NCI-H446 treated with DMSO at 0.1 percent for 48 hours (cell line): ENCODE results near the gene PRICKLE1.
A peak's percentile ranks its signal among the peaks of the same experiment; 100 is the strongest.

Experiments
- DNase-seq: peaks from one replicate; lab custom pipeline; 2025; lab: John Stamatoyannopoulos, UW

PRICKLE1 gene

GRCh38 chr12:42588524-42589464, 752 bp downstream of the PRICKLE1 start:
- DNase-seq = no peak

GRCh38 chr12:42587601-42588523, 1.7 kb downstream of the PRICKLE1 start:
- DNase-seq = no peak

- DNase-seq = no peak
Observed at GRCh38 chr12:42586268-42586667, 3.3 kb downstream of the PRICKLE1 start.

GRCh38 chr12:42585841-42586216, 3.7 kb downstream of the PRICKLE1 start:
- DNase-seq = no peak

- DNase-seq = no peak
Observed at GRCh38 chr12:42585154-42585840, 4.2 kb downstream of the PRICKLE1 start.

- peak; percentile 54 for DNase-seq
Observed at GRCh38 chr12:42584651-42585111, 4.9 kb downstream of the PRICKLE1 start.

GRCh38 chr12:42583016-42583415, 6.5 kb downstream of the PRICKLE1 start:
- no peak for DNase-seq

- no peak for DNase-seq
Observed at GRCh38 chr12:42582498-42582897, 7.0 kb downstream of the PRICKLE1 start.

GRCh38 chr12:42582050-42582449, 7.5 kb downstream of the PRICKLE1 start:
- DNase-seq = peak; percentile 47

GRCh38 chr12:42576374-42576773, 13.2 kb downstream of the PRICKLE1 start:
- no peak for DNase-seq

- DNase-seq = no peak
Observed at GRCh38 chr12:42575717-42576116, 13.8 kb downstream of the PRICKLE1 start.

- DNase-seq = no peak
Observed at GRCh38 chr12:42574851-42575266, 14.7 kb downstream of the PRICKLE1 start.

GRCh38 chr12:42571327-42572009, 18.1 kb downstream of the PRICKLE1 start:
- DNase-seq = no peak

- DNase-seq = no peak
Observed at GRCh38 chr12:42570076-42570475, 19.5 kb downstream of the PRICKLE1 start.

- peak; percentile 38 for DNase-seq
Observed at GRCh38 chr12:42568952-42569915, 20.3 kb downstream of the PRICKLE1 start.

- no peak for DNase-seq
Observed at GRCh38 chr12:42565633-42566032, 23.9 kb downstream of the PRICKLE1 start.

- DNase-seq = no peak
Observed at GRCh38 chr12:42564996-42565395, 24.6 kb downstream of the PRICKLE1 start.

GRCh38 chr12:42564556-42564955, 25.0 kb downstream of the PRICKLE1 start:
- no peak for DNase-seq

- no peak for DNase-seq
Observed at GRCh38 chr12:42560977-42561376, 28.6 kb downstream of the PRICKLE1 start.

- DNase-seq = no peak
Observed at GRCh38 chr12:42557586-42558172, 31.9 kb downstream of the PRICKLE1 start.
